C4-2B (cell line): Measurements from ENCODE around the gene HPCAL1.

Experiments
- ZFX ChIP-seq: fragments of 450-650 bp; IDR thresholded peaks from 2 replicates; pipeline ENCODE4 v1.6.1; 2017
- TF ChIP-seq, protein P1 (sequence below): fragments of 450-650 bp; conservative IDR thresholded peaks from 2 replicates; pipeline ENCODE4 v1.5.1; 2017; ENCODE audit warnings: mild to moderate bottlenecking

GRCh38 chr2:10407432-10407831 lies 104.7 kb downstream of the HPCAL1 start:
- TF ChIP-seq, protein P1, sequence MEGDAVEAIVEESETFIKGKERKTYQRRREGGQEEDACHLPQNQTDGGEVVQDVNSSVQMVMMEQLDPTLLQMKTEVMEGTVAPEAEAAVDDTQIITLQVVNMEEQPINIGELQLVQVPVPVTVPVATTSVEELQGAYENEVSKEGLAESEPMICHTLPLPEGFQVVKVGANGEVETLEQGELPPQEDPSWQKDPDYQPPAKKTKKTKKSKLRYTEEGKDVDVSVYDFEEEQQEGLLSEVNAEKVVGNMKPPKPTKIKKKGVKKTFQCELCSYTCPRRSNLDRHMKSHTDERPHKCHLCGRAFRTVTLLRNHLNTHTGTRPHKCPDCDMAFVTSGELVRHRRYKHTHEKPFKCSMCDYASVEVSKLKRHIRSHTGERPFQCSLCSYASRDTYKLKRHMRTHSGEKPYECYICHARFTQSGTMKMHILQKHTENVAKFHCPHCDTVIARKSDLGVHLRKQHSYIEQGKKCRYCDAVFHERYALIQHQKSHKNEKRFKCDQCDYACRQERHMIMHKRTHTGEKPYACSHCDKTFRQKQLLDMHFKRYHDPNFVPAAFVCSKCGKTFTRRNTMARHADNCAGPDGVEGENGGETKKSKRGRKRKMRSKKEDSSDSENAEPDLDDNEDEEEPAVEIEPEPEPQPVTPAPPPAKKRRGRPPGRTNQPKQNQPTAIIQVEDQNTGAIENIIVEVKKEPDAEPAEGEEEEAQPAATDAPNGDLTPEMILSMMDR, result no peak
- no peak for TF ChIP-seq ZFX
